GM12878 (cell line): ENCODE results near the gene GTSF1L. TPM values are rescaled to one million over a fixed set of nuclear protein-coding genes. Genes with fewer than 3 reads are reported as not detected.

ENCODE experiments used
- BMI1 ChIP-seq: fragments of 450-650 bp; IDR thresholded peaks from 2 replicates; pipeline ENCODE4 v1.6.1; 2016; ENCODE audit warnings: mild to moderate bottlenecking, moderate library complexity, borderline replicate concordance
- BRCA1 ChIP-seq: IDR thresholded peaks from 2 replicates; pipeline ENCODE4 v1.6.1; 2011; ENCODE audit warnings: low read depth, low read length, improper control_type of control experiment
- CEBPZ ChIP-seq: fragments of 150-350 bp; IDR thresholded peaks from 2 replicates; pipeline ENCODE4 v1.6.1; 2016; ENCODE audit warnings: low read depth, low read length
- CTCF ChIP-seq, 3 experiments: IDR thresholded peaks in 2 of 3; conservative IDR thresholded peaks in 1 of 3; 2 replicates each; pipeline ENCODE4 v1.5.1; 2011; ENCODE audit warnings: low read depth in 3 of 3, low read length in 3 of 3, mild to moderate bottlenecking in 3 of 3, control low read depth in 2 of 3, moderate library complexity in 2 of 3, inconsistent platforms in 1 of 3, mixed read lengths in 1 of 3; ENCODE audit not compliant: control insufficient read depth in 2 of 3, insufficient read depth in 1 of 3; ENCODE audit errors: extremely low read depth in 1 of 3
- CUX1 ChIP-seq: IDR thresholded peaks from 2 replicates; pipeline ENCODE4 v1.6.1; 2012; ENCODE audit warnings: improper control_type of control experiment, low read depth, low read length; ENCODE audit not compliant: insufficient replicate concordance
- IRF4 ChIP-seq: IDR thresholded peaks from 2 replicates; pipeline ENCODE4 v1.6.1; 2011; ENCODE audit warnings: low read depth, low read length
- MYB ChIP-seq: fragments of 150-350 bp; IDR thresholded peaks from 2 replicates; pipeline ENCODE4 v1.6.1; 2014; ENCODE audit warnings: mild to moderate bottlenecking, low read depth, low read length, borderline replicate concordance
- NRF1 ChIP-seq: conservative IDR thresholded peaks from 2 replicates; pipeline ENCODE4 v1.6.1; 2011; ENCODE audit warnings: mild to moderate bottlenecking, low read depth, low read length, improper control_type of control experiment
- RELA ChIP-seq: fragments of 450-650 bp; IDR thresholded peaks from 2 replicates; pipeline ENCODE4 v1.8.0; 2014; ENCODE audit warnings: borderline replicate concordance; ENCODE audit not compliant: partially characterized antibody
- SREBF1 ChIP-seq: IDR thresholded peaks from 2 replicates; pipeline ENCODE4 v1.6.1; 2012; ENCODE audit warnings: mild to moderate bottlenecking, low read length
- SUPT20H ChIP-seq: IDR thresholded peaks from 2 replicates; pipeline ENCODE4 v1.6.1; 2011; ENCODE audit warnings: low read depth, mild to moderate bottlenecking, low read length, moderate library complexity, borderline replicate concordance; ENCODE audit not compliant: control insufficient read depth
- TBL1XR1 ChIP-seq: IDR thresholded peaks from 2 replicates; pipeline ENCODE4 v1.6.1; 2012; ENCODE audit warnings: low read depth, low read length, improper control_type of control experiment
- ZNF24 ChIP-seq: fragments of 450-650 bp; IDR thresholded peaks from 2 replicates; pipeline ENCODE4 v1.6.1; 2017; ENCODE audit warnings: antibody characterized with exemption, mild to moderate bottlenecking
- polyA plus RNA-seq, 11 experiments: library from polyadenylated mRNA; depleted of rRNA in 4 of 11; unstranded in 6 of 11; stranded (reverse) in 5 of 11; fragments of >200 nt; fragmentation: Nextera tagmentation in 4 of 11; fragmentation: Illumina TruSeq in 1 of 11; extraction: Ambion mirVana in 4 of 11; extraction: Trizol in 1 of 11; gene quantifications; 1 replicate in 1 of 11; 2 replicates in 10 of 11; pipeline versions ENCODE4 v1.2.1 to v1.2.3, GENCODE V29; 2011 to 2016; ENCODE audit warnings: inconsistent platforms in 2 of 11, missing spikeins in 2 of 11, low read depth in 1 of 11
- total RNA-seq, 4 experiments: library from RNA; depleted of rRNA in 3 of 4; stranded (reverse); fragments of >200 nt in 3 of 4; fragmentation: Illumina TruSeq in 1 of 4; extraction: Trizol in 1 of 4; gene quantifications; 2 replicates each; pipeline versions ENCODE4 v1.2.1 to v1.2.3, GENCODE V29; 2013 to 2021
- TF ChIP-seq, protein P1 (sequence below): fragments of 450-650 bp; IDR thresholded peaks from 2 replicates; pipeline ENCODE4 v1.6.1; 2016; ENCODE audit warnings: mild to moderate bottlenecking
- TF ChIP-seq, protein P2 (sequence below): fragments of 450-650 bp; IDR thresholded peaks from 2 replicates; pipeline ENCODE4 v1.6.1; 2014; ENCODE audit warnings: mild to moderate bottlenecking

The GTSF1L gene
- total and polyA plus RNA-seq, 10 of the 15 experiments (the other 5 are each of a cell fraction or from before 2014, with no cell fraction given) = 0.56 to 2.4 (median 1.3) TPM

GRCh38 chr20:43751167-43752050 lies 24.6 kb upstream of the GTSF1L start (continued):
- TF ChIP-seq, protein P1, sequence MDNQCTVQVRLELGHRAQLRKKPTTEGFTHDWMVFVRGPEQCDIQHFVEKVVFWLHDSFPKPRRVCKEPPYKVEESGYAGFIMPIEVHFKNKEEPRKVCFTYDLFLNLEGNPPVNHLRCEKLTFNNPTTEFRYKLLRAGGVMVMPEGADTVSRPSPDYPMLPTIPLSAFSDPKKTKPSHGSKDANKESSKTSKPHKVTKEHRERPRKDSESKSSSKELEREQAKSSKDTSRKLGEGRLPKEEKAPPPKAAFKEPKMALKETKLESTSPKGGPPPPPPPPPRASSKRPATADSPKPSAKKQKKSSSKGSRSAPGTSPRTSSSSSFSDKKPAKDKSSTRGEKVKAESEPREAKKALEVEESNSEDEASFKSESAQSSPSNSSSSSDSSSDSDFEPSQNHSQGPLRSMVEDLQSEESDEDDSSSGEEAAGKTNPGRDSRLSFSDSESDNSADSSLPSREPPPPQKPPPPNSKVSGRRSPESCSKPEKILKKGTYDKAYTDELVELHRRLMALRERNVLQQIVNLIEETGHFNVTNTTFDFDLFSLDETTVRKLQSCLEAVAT = peak; percentile 76; the same call in 1 of the 2 replicates
- TF ChIP-seq ZNF24 = peak; percentile 74
- TF ChIP-seq MYB = peak; percentile 87
- no peak; a peak in 2 of 6 replicates for TF ChIP-seq CTCF (IDR thresholded peaks at IDR 0.05 in 2 of 3, conservative IDR thresholded peaks at IDR 0.05 in 1 of 3; ENCODE audit: control insufficient read depth in 2 of 3, extremely low read depth in 1 of 3, insufficient read depth in 1 of 3, low read depth in 3 of 3, low read length in 3 of 3)
- TF ChIP-seq SUPT20H = no peak
- TF ChIP-seq CEBPZ = no peak
- no peak for TF ChIP-seq SREBF1
- TF ChIP-seq CUX1 = peak; percentile 68
- TF ChIP-seq IRF4 = peak; percentile 100
- TF ChIP-seq, protein P2, sequence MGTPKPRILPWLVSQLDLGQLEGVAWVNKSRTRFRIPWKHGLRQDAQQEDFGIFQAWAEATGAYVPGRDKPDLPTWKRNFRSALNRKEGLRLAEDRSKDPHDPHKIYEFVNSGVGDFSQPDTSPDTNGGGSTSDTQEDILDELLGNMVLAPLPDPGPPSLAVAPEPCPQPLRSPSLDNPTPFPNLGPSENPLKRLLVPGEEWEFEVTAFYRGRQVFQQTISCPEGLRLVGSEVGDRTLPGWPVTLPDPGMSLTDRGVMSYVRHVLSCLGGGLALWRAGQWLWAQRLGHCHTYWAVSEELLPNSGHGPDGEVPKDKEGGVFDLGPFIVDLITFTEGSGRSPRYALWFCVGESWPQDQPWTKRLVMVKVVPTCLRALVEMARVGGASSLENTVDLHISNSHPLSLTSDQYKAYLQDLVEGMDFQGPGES = no peak
- TF ChIP-seq TBL1XR1 = peak; percentile 89; the same call in 1 of the 2 replicates
- TF ChIP-seq NRF1 = no peak
- peak; percentile 77 for TF ChIP-seq RELA
- no peak for TF ChIP-seq BRCA1
- TF ChIP-seq BMI1 = peak; percentile 84
